ENCODE results near the gene ASB1. TPM values are rescaled to one million over a fixed set of nuclear protein-coding genes. Genes with fewer than 3 reads are reported as not detected.

The ASB1 gene
- total RNA-seq, 8 experiments from 2014 or later, result 12.1 to 50.2 (median 20.0) TPM

- H3K27ac ChIP-seq, result no peak overlapping the region
- in situ Hi-C loops (cut with MboI; ENCODE audit: low pct_unique_long_range_greater_than_20kb in 2 of 9, low sequenced_read_pairs in 9 of 9, unreplicated experiment in 9 of 9), result no loop called here
- H3K4me1 ChIP-seq (replicated peaks in 1 of 2), result peaks cover 6 to 16% of the 10 kb centered on the region in 2 donors
- H3K4me3 ChIP-seq, result no peak overlapping the region
- no peak for ATAC-seq (replicated peaks in 6 of 8)
- WGBS, 10 experiments, result 69 to 100% (median 92%) methylated on average over 1 to 3 of the region's 5 CpGs; no CpG with 5 or more reads in 4 of the 10 experiments
Observed at GRCh38 chr2:238493411-238493810, 66.7 kb downstream of the ASB1 start.

GRCh38 chr2:238493880-238494572, 67.3 kb downstream of the ASB1 start:
- H3K4me1 ChIP-seq (replicated peaks in 1 of 2), result peaks cover 6 to 16% of the 10 kb centered on the region in 2 donors
- no peak overlapping the region for H3K27ac ChIP-seq
- 38 to 100% (median 79%) methylated on average over 3 to 13 of the region's 18 CpGs; no CpG with 5 or more reads in 1 of the 10 experiments for WGBS, 10 experiments

GRCh38 chr2:238494573-238494961, 67.8 kb downstream of the ASB1 start:
- in situ Hi-C loops (cut with MboI; ENCODE audit: low pct_unique_long_range_greater_than_20kb in 2 of 9, low sequenced_read_pairs in 9 of 9, unreplicated experiment in 9 of 9), result no loop called here
- no peak overlapping the region for H3K27ac ChIP-seq
- no peak overlapping the region for H3K4me3 ChIP-seq
- ATAC-seq (replicated peaks in 6 of 8), result peak in 4 of 8 experiments; percentile 15 to 80 (median 22)
- 20 to 100% (median 90%) methylated on average over 1 to 10 of the region's 16 CpGs; no CpG with 5 or more reads in 3 of the 10 experiments for WGBS, 10 experiments
- H3K4me1 ChIP-seq (replicated peaks in 1 of 2), result peaks cover 6 to 16% of the 10 kb centered on the region in 2 donors

More at GRCh38 chr2:238493880-238494572, 67.3 kb downstream of the ASB1 start:
- H3K4me3 ChIP-seq, result no peak overlapping the region
- ATAC-seq (replicated peaks in 6 of 8), result peak in 1 of 8 experiments; percentile 15
- in situ Hi-C loops (cut with MboI; ENCODE audit: low pct_unique_long_range_greater_than_20kb in 2 of 9, low sequenced_read_pairs in 9 of 9, unreplicated experiment in 9 of 9), result no loop called here

- H3K4me3 ChIP-seq, result no peak overlapping the region
- no peak overlapping the region for H3K27ac ChIP-seq
- in situ Hi-C loops (cut with MboI; ENCODE audit: low pct_unique_long_range_greater_than_20kb in 2 of 9, low sequenced_read_pairs in 9 of 9, unreplicated experiment in 9 of 9), result no loop called here
- H3K4me1 ChIP-seq (replicated peaks in 1 of 2), result peaks cover 6 to 16% of the 10 kb centered on the region in 2 donors
- no peak for ATAC-seq (replicated peaks in 6 of 8)
- WGBS, 10 experiments, result 53 to 98% (median 89%) methylated on average over 1 to 9 of the region's 10 CpGs
Observed at GRCh38 chr2:238495422-238495821, 68.7 kb downstream of the ASB1 start.

GRCh38 chr2:238496756-238497609, 70.3 kb downstream of the ASB1 start:
- in situ Hi-C loops (cut with MboI; ENCODE audit: low pct_unique_long_range_greater_than_20kb in 2 of 9, low sequenced_read_pairs in 9 of 9, unreplicated experiment in 9 of 9), result no loop called here
- WGBS, 10 experiments, result 70 to 96% (median 80%) methylated on average over 3 to 9 of the region's 23 CpGs; no CpG with 5 or more reads in 3 of the 10 experiments
- H3K4me1 ChIP-seq (replicated peaks in 1 of 2), result peaks cover 6 to 16% of the 10 kb centered on the region in 2 donors
- no peak for ATAC-seq (replicated peaks in 6 of 8)
- H3K4me3 ChIP-seq, result no peak overlapping the region
- H3K27ac ChIP-seq, result no peak overlapping the region

- 60 to 100% (median 90%) methylated on average over 1 to 3 of the region's 7 CpGs; no CpG with 5 or more reads in 5 of the 10 experiments for whole genome bisulfite sequencing, 10 experiments
Observed at GRCh38 chr2:238497610-238498005, 70.9 kb downstream of the ASB1 start.

GRCh38 chr2:238498188-238498587, 71.5 kb downstream of the ASB1 start:
- no peak overlapping the region for H3K4me3 ChIP-seq
- in situ Hi-C loops (cut with MboI; ENCODE audit: low pct_unique_long_range_greater_than_20kb in 2 of 9, low sequenced_read_pairs in 9 of 9, unreplicated experiment in 9 of 9), result no loop called here

More at GRCh38 chr2:238497610-238498005, 70.9 kb downstream of the ASB1 start:
- no peak overlapping the region for H3K27ac ChIP-seq
- peaks cover 6 to 12% of the 10 kb centered on the region in 2 donors for H3K4me1 ChIP-seq (replicated peaks in 1 of 2)
- H3K4me3 ChIP-seq, result no peak overlapping the region
- in situ Hi-C loops (cut with MboI; ENCODE audit: low pct_unique_long_range_greater_than_20kb in 2 of 9, low sequenced_read_pairs in 9 of 9, unreplicated experiment in 9 of 9), result no loop called here
- no peak for ATAC-seq (replicated peaks in 6 of 8)

GRCh38 chr2:238498691-238499295, 72.1 kb downstream of the ASB1 start:
- WGBS, 10 experiments, result 85 to 95% (median 88%) methylated on average over 3 to 4 of the region's 17 CpGs; no CpG with 5 or more reads in 7 of the 10 experiments
- peaks cover 0 to 9% of the 10 kb centered on the region in 2 donors for H3K4me1 ChIP-seq (replicated peaks in 1 of 2)
- H3K4me3 ChIP-seq, result no peak overlapping the region
- in situ Hi-C loops (cut with MboI; ENCODE audit: low pct_unique_long_range_greater_than_20kb in 2 of 9, low sequenced_read_pairs in 9 of 9, unreplicated experiment in 9 of 9), result no loop called here
- no peak overlapping the region for H3K27ac ChIP-seq
- ATAC-seq (replicated peaks in 6 of 8), result no peak

More at GRCh38 chr2:238498188-238498587, 71.5 kb downstream of the ASB1 start:
- 67% methylated on average over 1 of the region's 8 CpGs; no CpG with 5 or more reads in 9 of the 10 experiments for WGBS, 10 experiments
- Histone ChIP-seq H3K27ac (no peak overlapping the region), H3K4me1 (replicated peaks in 1 of 2) (peaks cover under 1 to 9% of the 10 kb centered on the region in 2 donors)
- ATAC-seq (replicated peaks in 6 of 8), result no peak

- peaks cover 0 to under 1% of the 10 kb centered on the region in 2 donors for H3K4me1 ChIP-seq (replicated peaks in 1 of 2)
Observed at GRCh38 chr2:238499731-238500580, 73.2 kb downstream of the ASB1 start.

GRCh38 chr2:238501311-238501710, 74.6 kb downstream of the ASB1 start:
- in situ Hi-C loops (cut with MboI; ENCODE audit: low pct_unique_long_range_greater_than_20kb in 2 of 9, low sequenced_read_pairs in 9 of 9, unreplicated experiment in 9 of 9), result no loop called here
- no peaks in the 10 kb centered on the region for H3K4me1 ChIP-seq (replicated peaks in 1 of 2)
- 20 to 100% (median 80%) methylated on average over 1 to 4 of the region's 5 CpGs; no CpG with 5 or more reads in 3 of the 10 experiments for WGBS, 10 experiments
- ATAC-seq (replicated peaks in 6 of 8), result no peak
- no peak overlapping the region for H3K27ac ChIP-seq
- no peak overlapping the region for H3K4me3 ChIP-seq

More at GRCh38 chr2:238499731-238500580, 73.2 kb downstream of the ASB1 start:
- WGBS, 10 experiments, result 60 to 100% (median 90%) methylated on average over 1 to 17 of the region's 21 CpGs
- no peak overlapping the region for H3K4me3 ChIP-seq
- ATAC-seq (replicated peaks in 6 of 8), result no peak
- in situ Hi-C loops (cut with MboI; ENCODE audit: low pct_unique_long_range_greater_than_20kb in 2 of 9, low sequenced_read_pairs in 9 of 9, unreplicated experiment in 9 of 9), result no loop called here
- H3K27ac ChIP-seq, result no peak overlapping the region

Measured in motor neuron (in vitro differentiated cells).